ENCODE results near the gene HAPLN2.

Gene HAPLN2

DNA sequence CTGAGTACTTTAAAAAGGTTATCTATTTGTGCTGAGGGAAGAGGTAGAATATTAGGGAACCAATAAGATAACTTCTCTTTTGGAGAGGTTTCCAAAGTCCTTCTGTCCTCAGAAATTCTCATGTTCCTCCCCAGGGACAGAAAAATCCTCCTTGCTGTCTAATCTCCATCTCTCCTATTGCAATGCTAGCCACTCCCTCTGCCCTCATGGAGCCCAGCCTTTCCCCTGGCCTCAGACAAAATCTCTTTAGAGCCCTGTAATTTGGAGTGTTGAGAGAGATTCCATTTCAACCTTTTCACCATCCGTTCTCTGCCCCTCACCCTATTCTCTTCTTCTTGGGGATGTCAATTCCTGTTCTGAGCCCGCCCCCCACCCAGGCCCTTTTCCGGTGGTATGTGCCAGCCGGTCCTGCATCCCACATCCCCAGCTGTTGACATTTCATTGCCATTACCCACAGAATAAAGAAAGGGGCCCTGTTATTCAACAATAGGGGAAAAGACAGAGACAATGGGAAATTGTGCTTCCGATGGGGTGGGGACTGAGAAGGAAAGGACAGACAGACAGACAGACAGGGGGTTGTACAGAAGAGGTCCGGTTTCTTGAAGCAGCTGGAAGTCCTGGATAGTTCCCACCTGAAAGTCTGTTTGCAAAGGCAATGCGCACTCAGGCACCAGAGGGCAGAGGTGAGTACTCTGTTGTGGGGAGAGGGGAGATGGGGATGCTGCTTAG lies at the start of gene HAPLN2:
Gene HAPLN2, plus strand, starts transcription at position 563 of the 729 bp plus-strand sequence. CDS start 4,076 bp downstream, outside the sequence.
- Mint-ChIP-seq H3K4me1 (no peaks in the 10 kb centered on the region), H3K9me3 (no peaks in the 10 kb centered on the region), H3K27me3 (peaks cover 29% of the 10 kb centered on the region), H3K27ac (no peak within 1 kb of the TSS), H3K36me3 (no peaks in the 10 kb centered on the region), H3K4me3 (no peak within 1 kb of the TSS)

DNA sequence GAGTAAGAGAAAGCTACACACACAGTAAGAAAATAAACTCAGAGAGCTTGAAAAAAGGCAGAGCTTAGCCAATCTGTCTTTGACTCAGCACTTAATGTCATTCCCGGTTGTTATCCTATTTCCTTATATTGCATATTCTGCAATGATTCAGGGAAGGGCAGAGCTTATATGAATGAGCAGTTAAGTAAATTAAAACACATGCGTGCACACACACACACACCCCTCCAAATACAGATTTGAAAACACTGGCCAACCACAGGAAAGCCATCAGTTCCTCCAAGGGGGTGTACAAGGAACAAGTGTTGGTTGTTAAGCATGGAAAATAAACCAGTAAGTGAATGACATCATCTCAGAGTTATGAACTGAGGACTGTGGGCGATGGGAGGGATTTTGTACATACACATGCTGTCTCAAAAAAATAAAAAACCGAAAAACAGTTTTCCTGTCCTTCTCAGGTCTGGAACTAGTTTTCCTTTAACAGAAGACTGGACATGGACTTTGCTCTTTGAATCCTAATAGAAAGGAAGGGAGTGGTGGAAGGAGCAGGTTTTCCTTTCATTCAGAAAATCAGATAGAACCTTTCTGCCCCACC lies 47.9 kb upstream of the HAPLN2 start:
- Mint-ChIP-seq H3K9me3 (no peaks in the 10 kb centered on the region), H3K27ac (peak overlapping the region; percentile 62), H3K4me1 (peaks cover 22% of the 10 kb centered on the region), H3K36me3 (no peaks in the 10 kb centered on the region), H3K4me3 (peak overlapping the region; percentile 23), H3K27me3 (peaks cover 20% of the 10 kb centered on the region)

DNA sequence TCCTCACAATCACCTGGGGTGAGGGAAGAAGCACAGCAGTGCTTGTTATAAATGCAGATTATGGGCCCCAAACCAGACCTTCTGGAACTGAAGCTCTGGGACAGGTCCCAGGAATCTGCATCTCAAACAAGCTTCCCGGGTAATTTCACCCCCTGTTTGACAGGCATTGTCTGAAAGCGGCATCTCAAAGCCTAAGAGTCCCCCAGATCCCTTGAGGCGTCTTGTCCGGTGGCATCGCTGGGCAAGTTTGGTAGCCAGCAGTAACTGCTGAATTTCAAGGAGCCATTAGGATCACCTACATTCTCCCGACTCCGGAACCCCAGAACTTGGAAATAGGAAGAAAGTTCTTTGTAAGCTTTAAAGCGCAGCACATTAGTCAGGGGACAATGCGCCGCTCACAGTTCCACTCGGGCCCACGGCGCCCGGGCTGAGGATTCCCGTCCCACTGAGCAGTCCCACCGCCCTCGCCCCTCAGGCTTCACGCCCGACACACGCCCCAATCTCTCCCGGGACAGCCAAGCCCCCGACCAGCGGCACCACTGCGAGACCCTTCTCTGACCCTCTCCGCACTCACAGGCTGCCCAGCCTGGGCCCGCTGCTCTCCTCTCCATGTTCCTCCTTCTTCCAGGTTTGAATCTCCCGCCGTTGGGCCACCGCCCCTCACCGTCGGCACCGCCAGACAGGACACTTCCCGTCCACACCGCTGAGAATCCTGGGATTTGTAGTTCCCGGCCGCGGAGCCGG lies 47.1 kb upstream of the HAPLN2 start, which contains the start of gene IQGAP3:
Gene IQGAP3, minus strand, starts transcription at position 647 of the 744 bp plus-strand sequence. Its CDS starts 36 bp downstream, at position 611.
- H3K27me3 Mint-ChIP-seq, result peaks cover 20% of the 10 kb centered on the region
- H3K4me1 Mint-ChIP-seq, result peaks cover 22% of the 10 kb centered on the region
- no peaks in the 10 kb centered on the region for H3K9me3 Mint-ChIP-seq
- H3K36me3 Mint-ChIP-seq, result no peaks in the 10 kb centered on the region
- peak within 1 kb of the TSS; percentile 62 for H3K27ac Mint-ChIP-seq
- H3K4me3 Mint-ChIP-seq, result peak within 1 kb of the TSS; percentile 83

DNA sequence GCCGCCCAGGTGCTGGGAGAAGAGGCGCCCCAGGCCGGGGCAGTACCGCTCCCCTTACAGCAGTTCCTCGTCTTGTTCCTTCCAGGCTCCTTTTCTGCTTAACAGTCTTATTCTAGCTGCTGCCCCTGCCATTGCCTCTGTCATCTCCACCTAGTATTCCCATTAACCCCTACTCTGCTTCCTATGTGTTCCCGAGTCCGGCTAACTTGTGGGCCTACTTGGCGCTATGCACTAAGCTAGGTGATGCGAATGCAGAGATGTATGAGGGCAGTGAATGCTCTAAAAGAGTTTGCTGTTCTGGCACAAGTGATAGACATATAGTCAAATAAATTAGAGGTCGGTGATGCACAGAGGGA lies 46.6 kb upstream of the HAPLN2 start:
- H3K4me3 Mint-ChIP-seq, result peak overlapping the region; percentile 83
- no peaks in the 10 kb centered on the region for H3K36me3 Mint-ChIP-seq
- H3K9me3 Mint-ChIP-seq, result no peaks in the 10 kb centered on the region
- H3K27ac Mint-ChIP-seq, result peak overlapping the region; percentile 31
- H3K27me3 Mint-ChIP-seq, result peaks cover 20% of the 10 kb centered on the region
- H3K4me1 Mint-ChIP-seq, result peaks cover 22% of the 10 kb centered on the region

DNA sequence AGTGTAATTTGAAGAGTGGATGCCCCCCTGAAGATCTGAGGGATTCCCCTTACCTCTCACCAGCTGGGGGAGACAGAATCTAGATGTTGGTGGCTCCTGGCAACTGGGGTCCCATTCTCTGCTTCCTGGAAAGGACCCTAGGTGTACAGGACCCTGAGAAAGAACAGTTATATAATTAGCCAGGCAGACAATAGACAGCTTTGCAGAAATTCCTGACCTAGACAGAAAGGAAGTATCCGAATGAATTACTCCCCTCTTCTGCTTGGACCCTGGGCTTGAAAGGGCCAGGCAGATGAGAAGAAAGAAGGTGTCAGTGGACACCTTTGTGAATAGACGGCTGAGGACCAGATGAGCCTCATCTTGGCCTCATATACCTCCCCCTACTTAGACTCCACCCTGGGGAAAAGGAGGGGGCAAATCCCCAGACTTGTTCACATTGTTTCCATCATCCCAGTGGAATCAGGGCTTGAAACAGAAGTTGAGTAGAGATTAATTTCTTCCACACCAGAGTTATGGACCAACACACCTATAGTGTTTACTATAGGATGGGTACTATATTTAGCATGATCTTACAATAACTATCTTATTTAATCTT lies 45.1 kb upstream of the HAPLN2 start:
- H3K27ac Mint-ChIP-seq, result no peak overlapping the region
- no peak overlapping the region for H3K4me3 Mint-ChIP-seq
- peaks cover 22% of the 10 kb centered on the region for H3K4me1 Mint-ChIP-seq
- peaks cover 20% of the 10 kb centered on the region for H3K27me3 Mint-ChIP-seq
- no peaks in the 10 kb centered on the region for H3K9me3 Mint-ChIP-seq
- H3K36me3 Mint-ChIP-seq, result no peaks in the 10 kb centered on the region

DNA sequence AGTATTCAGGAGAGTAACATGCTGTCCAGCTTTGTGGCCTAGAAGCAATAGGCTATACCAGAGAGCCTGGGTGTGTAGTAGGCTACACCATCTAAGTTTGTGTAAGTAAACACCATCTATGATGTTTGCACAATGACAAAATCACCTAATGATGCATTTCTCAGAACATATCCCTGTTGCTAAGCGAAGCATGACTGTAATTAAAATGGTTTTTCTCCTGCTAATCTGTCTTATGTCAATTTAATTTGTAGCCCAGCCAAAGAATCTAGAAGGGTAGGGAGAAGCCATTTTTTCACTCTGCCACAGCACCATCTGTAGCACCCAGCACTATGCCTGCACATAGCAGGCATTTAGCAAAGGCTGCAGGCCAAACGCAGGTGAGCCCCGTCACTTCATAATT lies 41.7 kb upstream of the HAPLN2 start:
- H3K36me3 Mint-ChIP-seq, result no peaks in the 10 kb centered on the region
- H3K27ac Mint-ChIP-seq, result peak overlapping the region; percentile 1
- no peak overlapping the region for H3K4me3 Mint-ChIP-seq
- peaks cover 7% of the 10 kb centered on the region for H3K27me3 Mint-ChIP-seq
- H3K4me1 Mint-ChIP-seq, result peaks cover 21% of the 10 kb centered on the region
- no peaks in the 10 kb centered on the region for H3K9me3 Mint-ChIP-seq

DNA sequence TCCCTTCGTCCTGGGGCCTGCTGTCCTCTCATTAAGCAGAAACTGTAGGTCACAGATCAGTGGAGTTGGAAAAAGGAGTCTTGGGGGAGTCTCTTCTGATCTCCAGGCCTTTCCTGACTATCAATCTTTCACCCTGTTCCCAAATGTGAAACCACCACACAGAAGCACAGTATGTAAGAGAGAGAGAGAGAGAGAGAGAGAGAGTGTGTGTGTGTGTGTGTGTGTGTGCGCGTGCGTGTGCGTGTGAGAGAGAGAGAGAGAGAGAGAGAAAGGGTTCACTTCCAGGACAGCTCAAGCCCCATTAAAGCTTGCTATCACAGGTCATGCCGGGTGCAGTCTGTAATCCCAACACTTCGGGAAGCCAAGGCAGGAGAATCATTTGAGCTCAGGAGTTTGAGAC lies 41.2 kb upstream of the HAPLN2 start:
- H3K4me1 Mint-ChIP-seq, result peaks cover 21% of the 10 kb centered on the region
- no peak overlapping the region for H3K4me3 Mint-ChIP-seq
- no peak overlapping the region for H3K27ac Mint-ChIP-seq
- no peaks in the 10 kb centered on the region for H3K36me3 Mint-ChIP-seq
- H3K27me3 Mint-ChIP-seq, result peaks cover 2% of the 10 kb centered on the region
- no peaks in the 10 kb centered on the region for H3K9me3 Mint-ChIP-seq

DNA sequence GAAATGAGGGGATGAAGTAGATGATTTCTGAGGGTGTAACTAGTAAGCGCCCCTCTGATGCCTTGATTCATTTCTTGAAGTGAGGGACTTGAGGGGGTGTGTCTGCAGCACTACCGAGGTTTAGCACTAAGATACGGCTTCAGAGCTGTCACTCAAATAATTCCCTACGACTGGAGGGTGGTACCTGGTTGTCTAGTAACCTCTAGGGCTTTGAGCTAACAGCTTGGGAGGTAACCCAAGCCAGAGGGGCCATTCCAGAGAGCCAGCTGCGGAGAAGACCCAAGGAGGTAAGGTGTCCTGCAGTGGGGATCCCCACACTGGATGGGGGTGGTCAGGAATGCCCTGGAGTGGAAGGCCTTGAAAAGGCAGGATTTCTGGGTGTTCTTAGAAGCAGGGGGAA lies 39.7 kb upstream of the HAPLN2 start, which contains the start of gene TTC24:
Gene TTC24, plus strand, starts transcription at position 252 of the 400 bp plus-strand sequence. CDS start 1,642 bp downstream, outside the sequence.
- no peaks in the 10 kb centered on the region for H3K9me3 Mint-ChIP-seq
- no peak within 1 kb of the TSS for H3K4me3 Mint-ChIP-seq
- H3K36me3 Mint-ChIP-seq, result no peaks in the 10 kb centered on the region
- peaks cover 28% of the 10 kb centered on the region for H3K4me1 Mint-ChIP-seq
- no peaks in the 10 kb centered on the region for H3K27me3 Mint-ChIP-seq
- H3K27ac Mint-ChIP-seq, result no peak within 1 kb of the TSS

DNA sequence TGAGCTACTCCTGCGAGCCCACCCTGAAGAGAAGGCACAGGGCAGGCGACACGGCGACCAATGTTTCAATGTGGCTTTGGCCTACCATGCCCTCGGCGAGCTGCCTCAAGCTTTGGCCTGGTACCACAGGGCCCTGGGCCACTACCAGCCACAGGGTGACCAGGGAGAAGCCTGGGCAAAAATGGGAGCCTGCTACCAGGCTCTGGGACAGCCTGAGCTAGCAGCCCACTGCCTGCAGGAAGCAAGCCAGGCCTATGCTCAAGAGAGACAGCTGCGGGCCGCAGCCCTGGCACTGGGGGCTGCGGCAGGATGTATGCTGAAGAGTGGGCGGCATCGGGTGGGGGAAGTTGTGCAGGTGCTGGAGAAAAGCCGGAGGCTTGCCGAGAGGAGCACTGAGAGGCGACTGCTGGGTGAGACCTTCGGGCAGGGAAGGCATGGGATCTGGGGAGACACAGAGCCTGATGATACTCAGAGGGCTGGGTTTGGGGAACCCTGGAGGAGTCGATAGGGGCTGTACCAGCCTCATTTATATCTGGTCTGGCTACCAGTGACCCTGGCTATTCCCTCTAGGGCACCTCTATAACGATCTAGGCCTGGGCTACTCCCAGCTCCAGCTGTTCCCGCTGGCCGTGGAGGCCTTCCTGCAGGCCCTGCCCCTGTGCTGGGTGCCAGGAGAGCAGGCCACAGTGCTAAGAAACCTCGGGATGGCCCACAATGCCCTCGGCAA lies 37.4 kb upstream of the HAPLN2 start:
- H3K27ac Mint-ChIP-seq, result peak overlapping the region; percentile 98
- H3K9me3 Mint-ChIP-seq, result no peaks in the 10 kb centered on the region
- no peaks in the 10 kb centered on the region for H3K36me3 Mint-ChIP-seq
- H3K27me3 Mint-ChIP-seq, result no peaks in the 10 kb centered on the region
- peak overlapping the region; percentile 87 for H3K4me3 Mint-ChIP-seq
- H3K4me1 Mint-ChIP-seq, result peaks cover 28% of the 10 kb centered on the region

DNA sequence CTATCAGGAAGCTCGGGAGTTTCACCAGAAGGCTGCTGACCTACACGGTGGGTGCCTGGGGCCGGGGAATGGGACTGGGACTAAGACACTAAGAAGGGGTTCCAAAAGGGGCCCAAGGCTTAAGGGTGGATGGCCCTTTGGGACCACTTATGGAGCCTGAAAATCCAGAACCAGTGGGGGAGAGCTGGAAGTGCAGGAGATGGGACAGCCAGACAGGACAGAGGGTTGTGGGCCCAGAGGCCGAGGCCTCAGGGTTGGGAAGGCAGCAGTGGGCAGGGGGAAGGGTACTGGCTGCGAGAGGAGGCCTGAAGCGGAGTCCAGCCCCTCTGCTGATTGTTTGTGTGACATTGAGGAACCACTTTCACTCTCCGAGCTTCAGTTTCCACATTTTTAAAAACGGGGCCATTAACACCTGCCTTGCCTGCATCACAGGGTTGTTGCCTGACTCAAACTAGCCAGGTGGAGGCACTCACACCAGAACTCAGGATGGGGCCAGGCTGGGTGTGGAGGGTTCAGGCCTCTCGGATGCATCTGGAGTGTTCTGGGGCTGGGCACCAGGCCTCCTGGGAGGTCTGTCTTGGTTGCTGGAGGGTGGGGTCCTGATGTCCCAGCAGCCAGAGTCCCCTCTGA lies 36.7 kb upstream of the HAPLN2 start:
- H3K9me3 Mint-ChIP-seq, result no peaks in the 10 kb centered on the region
- H3K27ac Mint-ChIP-seq, result peak overlapping the region; percentile 98
- H3K36me3 Mint-ChIP-seq, result no peaks in the 10 kb centered on the region
- H3K27me3 Mint-ChIP-seq, result no peaks in the 10 kb centered on the region
- H3K4me3 Mint-ChIP-seq, result peak overlapping the region; percentile 87
- peaks cover 28% of the 10 kb centered on the region for H3K4me1 Mint-ChIP-seq

DNA sequence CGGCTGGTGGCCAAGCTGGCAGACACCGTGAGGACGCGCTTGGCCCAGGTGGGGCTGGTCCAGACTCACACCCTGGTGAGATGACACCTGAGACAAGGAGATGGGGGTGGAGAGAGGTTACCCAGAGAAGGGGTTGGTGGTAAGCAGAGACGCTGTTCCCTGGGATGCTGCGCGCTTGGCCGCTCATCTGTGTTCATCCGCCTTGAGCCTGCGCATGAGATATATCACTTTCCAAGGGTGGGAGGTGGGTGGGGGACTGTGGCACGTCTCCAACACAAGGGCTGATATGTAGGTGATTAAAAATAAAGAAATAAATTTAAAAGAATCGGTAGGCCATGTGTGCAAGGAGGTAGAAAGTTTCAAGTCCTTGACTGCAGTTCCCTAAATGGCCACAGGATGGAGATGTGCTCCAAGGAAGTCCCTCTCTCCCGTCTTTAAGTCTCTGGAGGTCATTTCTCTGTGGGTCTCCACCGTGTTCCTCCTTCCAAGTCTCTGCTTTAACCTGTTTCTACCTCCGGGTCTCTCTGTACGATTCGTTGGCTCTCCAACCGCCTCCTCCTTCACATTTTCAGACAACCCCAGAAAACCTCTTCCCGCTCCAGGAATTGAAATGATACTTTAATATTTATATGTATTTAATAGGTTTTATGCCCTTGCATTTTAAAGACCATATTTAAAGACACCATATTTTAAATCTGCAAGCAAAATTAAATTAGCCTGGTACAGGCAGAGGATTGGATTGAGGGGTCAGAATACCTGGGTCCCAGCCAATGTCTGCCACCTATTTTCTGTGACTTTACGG lies 35.2 kb upstream of the HAPLN2 start:
- no peaks in the 10 kb centered on the region for H3K9me3 Mint-ChIP-seq
- no peaks in the 10 kb centered on the region for H3K27me3 Mint-ChIP-seq
- H3K36me3 Mint-ChIP-seq, result no peaks in the 10 kb centered on the region
- H3K27ac Mint-ChIP-seq, result no peak overlapping the region
- peak overlapping the region; percentile 59 for H3K4me3 Mint-ChIP-seq
- peaks cover 28% of the 10 kb centered on the region for H3K4me1 Mint-ChIP-seq

DNA sequence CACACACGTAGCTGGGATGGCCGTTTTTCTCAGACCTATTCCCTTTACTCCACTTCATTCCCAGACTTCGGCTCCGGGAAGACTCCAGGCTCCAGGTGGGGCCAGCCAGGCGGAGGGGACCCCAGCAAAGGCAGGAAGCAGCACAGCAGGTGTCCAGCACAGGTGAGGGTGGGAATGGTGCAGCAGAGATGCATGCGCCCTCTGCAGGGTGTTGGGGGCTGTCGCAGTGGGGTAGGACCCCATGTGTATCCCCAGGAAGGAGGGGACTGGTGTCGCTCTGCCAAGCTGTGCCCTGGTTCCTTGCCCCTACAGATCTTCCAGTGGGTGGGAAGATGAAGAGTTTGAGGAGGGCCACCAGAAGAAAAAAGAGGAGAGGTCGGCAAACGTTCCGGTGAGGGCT lies 34.4 kb upstream of the HAPLN2 start:
- Mint-ChIP-seq H3K27me3 (no peaks in the 10 kb centered on the region), H3K27ac (no peak overlapping the region), H3K4me3 (no peak overlapping the region), H3K4me1 (peaks cover 28% of the 10 kb centered on the region), H3K36me3 (no peaks in the 10 kb centered on the region), H3K9me3 (no peaks in the 10 kb centered on the region)

DNA sequence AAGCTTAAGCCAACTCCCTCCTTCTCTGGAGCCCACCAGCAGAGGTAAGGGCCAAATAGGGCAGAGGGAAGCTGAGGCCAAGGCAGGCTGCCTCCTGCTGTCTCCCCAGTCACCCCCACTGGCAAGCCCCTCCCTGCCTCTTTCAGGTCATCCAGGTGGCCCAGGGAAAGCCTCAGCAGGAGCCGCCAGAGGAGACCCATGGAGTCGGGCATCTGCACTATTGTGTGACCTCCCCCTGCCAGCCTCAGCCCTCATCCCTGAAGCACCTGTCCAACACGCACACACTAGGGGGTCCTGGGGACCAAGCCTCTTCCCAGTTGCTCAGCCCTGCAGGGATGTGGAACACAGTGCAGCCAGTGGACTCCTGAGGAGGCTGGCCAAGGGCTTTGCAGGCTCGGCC lies 32.9 kb upstream of the HAPLN2 start:
- Mint-ChIP-seq H3K4me3 (no peak overlapping the region), H3K27me3 (no peaks in the 10 kb centered on the region), H3K9me3 (no peaks in the 10 kb centered on the region), H3K36me3 (no peaks in the 10 kb centered on the region), H3K27ac (no peak overlapping the region), H3K4me1 (peaks cover 31% of the 10 kb centered on the region)

DNA sequence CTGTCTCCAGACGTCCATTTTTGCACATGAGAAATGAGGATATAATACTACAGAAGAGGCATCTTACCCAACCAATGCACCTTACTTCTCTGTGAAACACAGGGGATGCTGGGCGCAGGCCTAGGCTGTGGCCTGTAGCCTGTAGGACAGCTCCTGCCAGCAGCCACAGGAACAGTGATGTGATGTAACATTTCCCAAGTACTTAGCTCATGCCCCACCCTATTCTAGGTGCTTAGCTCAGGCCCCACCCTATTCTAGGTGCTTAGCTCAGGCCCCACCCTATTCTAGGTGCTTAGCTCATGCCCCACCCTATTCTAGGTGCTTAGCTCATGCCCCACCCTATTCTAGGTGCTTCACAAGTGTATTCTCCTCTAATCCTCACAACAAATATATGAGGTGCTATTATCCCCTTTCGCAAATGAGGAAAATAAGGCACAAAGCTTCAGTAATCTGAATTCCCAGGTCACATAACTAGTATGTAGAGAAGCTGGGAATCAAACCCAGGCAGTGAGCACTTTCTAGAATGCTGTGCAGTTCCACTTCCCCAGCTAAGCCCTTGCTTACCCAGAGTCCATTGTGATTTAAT lies 32.2 kb upstream of the HAPLN2 start:
- no peaks in the 10 kb centered on the region for H3K9me3 Mint-ChIP-seq
- H3K4me3 Mint-ChIP-seq, result no peak overlapping the region
- H3K27me3 Mint-ChIP-seq, result no peaks in the 10 kb centered on the region
- H3K4me1 Mint-ChIP-seq, result peaks cover 27% of the 10 kb centered on the region
- H3K27ac Mint-ChIP-seq, result no peak overlapping the region
- no peaks in the 10 kb centered on the region for H3K36me3 Mint-ChIP-seq

Data from activated naive CD4-positive, alpha-beta T cell treated with anti-CD3 and anti-CD28 coated beads, Interleukin-2, amount 50 U/mL, for 24 hours (primary cell).